Measurements from ENCODE around the gene RAP1GAP2.
"Not testable (repeated sequence)": the region's sequence is repeated elsewhere in the genome, so short reads cannot be mapped to it uniquely, and the experiment has no call there.

Gene RAP1GAP2

DNA sequence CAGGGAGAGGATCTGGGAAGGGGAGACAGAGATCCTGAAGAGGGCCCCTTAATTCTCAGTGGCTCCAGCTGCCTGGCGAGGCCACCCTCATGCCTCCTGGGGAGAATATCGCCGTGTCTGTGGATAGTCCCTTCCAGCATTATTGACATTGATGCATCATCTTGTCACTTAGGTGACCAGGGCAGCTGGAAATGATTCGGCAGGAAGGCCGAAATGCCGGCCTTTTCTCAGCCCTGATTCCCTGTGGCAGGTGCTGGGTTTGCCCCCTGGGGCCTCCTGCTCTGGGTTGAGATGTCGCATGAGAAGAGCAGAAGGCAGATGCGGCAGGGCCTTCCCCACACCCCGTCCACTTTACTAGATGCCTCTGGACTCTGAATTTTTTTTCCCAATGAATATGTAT, 89.5 kb downstream of the RAP1GAP2 start:
- no peak for DNase-seq (ENCODE audit: low read depth)

DNA sequence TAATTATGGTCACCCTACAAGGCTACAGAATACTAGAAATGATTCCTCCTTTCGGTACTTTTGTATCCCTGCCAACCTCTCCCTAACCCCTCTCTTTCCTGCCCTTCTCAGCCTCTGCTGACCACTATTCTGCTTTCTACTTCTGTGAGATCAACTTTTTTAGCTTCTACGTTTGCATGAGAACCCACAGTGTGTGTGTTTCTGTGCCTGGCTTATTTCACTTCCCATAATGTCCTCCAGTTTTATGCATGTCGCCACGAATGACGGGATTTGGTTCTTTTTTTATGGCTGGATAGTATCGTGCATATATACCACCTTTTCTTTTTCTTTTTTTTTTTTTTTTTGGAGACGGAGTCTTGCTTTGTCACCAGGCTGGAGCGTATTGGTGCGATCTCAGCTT, 92.1 kb downstream of the RAP1GAP2 start:
- no peak for DNase-seq (ENCODE audit: low read depth)

DNA sequence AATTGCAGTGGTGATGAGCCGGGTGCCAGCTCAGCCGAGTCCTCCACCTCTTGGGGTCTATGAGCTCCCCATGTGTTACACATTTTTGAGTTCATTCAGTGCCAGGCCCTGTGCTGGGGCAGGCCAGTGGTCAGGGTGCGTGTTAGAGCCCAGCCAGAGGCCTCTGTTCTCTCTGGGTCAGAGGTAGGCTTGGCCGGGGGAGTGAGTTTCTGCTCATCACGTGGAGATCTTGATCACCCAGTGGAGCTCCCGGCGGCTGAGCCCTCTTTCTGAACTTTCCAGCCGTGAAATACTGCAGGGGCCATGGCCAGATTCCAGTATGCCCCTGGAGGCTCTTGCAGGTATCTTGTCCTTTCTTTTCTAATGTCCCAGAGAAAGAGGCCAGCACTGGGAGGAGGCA, 93.0 kb downstream of the RAP1GAP2 start:
- DNase-seq (ENCODE audit: low read depth): no peak

DNA sequence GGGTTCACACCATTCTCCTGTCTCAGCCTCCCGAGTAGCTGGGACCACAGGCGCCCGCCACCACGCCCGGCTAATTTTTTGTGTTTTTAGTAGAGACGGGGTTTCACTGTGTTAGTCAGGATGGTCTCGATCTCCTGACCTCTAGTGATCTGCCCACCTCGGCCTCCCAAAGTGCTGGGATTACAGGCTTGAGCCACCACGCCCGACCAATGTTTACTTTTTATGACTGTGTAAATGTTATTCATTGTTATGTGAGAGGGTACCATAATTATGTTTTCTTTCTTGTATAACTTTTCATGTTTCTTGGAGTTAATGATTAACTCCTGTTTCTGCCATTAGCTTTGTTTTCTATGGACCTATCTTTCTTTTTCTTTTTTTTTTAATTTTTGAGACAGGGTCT, 94.5 kb downstream of the RAP1GAP2 start:
- DNase-seq (ENCODE audit: low read depth): not testable (repeated sequence)

DNA sequence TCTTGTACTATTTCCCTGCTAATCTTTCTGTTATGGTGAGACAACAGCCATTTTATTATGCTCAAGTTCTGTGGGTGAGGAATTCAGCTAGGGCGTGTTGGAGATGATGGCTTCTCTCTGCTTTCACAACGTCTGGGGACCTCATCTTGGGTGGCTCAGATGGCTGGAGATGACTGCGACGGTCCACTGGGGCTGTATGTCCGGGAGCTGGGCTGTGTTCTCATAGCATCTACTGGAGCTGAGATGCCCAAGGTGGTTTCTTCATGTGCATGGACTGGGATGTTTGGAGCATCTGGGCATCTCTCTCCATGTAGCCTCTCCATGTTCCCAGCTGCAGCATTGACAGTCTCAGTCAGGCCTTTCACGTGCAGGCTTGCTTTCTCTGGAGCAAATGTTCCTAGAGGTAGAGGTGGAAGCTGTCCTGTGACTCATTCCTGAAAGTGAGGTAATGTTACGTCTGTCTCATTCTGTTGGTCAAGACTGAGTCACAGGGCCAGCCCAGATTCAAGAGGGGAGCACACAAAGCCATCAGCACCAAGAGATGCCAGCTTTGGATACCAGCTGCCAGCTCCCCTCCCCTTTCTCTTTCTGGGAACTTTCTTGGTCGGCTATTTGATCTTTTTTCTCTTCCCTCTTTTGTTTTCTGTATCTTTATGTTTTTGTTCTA, 96.2 kb downstream of the RAP1GAP2 start:
- DNase-seq (ENCODE audit: low read depth): no peak

DNA sequence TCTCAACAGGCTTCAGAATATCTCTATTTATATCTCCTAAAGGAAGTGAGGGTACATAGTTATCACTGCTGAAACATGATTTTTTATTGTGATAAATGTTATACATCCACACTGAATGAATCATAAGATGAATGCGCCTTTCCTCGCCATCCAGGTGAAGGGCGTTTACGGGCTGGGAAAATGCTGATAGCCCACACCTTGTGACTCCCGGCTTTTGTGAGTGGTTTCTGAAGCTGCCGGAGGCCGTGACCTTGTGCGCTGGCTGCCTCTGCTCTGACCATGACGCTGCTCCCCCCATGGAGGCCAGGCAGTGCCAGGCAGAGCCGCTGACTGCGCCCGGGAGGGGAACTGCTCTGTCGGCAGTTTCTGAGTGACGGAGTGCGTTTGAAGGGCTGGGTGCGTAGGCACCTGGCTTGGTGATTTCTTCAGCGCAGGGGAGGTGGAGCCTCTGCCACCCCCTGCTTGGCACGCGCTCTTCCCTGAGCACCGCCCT, 97.2 kb downstream of the RAP1GAP2 start:
- DNase-seq (ENCODE audit: low read depth): no peak

DNA sequence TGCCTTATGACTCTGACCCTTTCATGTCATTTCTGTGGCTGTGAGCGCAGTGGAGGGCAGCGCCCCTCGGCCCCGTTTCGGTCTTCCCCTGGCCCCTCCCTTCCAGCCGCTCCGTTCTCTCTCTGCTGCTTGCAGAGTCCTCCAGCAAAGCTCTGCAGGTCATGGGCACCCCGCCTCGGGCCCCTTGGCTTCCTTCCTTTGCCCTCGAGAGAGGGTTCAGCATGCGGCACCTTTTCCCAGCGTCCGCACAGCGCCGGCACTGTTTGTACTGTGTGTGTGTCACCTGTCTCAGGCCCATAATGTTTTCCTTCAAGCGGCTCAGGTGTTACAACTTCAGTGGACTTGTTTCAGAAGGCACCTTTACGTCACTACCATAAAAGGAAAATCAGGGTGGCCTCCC, 98.5 kb downstream of the RAP1GAP2 start:
- DNase-seq (ENCODE audit: low read depth): no peak

DNA sequence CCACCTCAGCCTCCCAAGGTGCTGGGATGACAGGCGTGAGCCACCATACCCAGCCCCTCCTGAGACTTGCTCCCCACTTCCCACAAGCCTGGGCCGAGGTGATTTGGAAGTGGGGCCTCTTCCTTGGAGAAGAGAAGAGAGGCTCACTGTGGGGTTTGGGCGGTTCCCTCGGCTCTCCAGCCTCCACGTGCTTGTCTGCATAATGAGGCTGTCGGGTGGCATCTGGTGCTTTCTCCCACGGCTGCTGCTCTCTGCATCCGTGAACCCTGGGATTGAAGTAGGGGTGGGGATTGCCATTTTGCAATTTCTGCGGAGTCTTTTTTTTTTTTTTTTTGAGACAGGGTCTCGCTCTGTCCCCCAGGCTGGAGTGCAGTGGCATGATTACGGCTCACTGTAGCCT, 101.4 kb downstream of the RAP1GAP2 start:
- DNase-seq (ENCODE audit: low read depth): no peak

DNA sequence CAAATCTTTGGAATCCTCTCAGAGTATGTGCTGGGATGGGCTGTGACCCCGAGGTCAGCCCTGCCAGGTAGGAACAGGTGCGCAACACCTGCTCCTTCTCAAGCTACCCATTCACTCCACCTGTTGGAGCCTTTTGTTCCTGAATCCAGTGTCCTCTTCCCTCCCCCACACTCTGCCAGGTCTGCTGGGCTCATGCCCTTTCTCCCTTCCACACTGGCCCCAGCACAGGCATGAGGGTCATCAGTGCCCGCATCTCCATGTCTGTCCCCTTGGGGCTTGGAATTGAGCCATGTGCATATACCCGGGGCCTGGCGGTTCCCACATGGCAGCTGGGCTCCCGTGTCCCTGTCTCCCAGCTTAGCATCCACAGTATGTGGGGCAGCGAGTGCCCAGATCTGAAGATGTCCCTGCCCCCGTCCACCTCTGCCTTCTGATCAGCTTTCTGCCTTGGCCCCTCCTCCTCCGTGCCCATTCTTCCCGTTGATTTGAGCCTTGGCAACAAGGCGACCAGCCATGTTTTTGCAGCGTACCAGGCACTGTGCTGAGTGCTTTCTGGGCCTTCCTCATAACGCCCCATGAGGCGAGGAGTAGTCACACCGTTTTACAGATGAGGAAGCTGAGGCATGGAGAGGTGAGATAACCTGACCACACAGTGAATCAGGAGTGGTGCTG, 102.2 kb downstream of the RAP1GAP2 start:
- no peak for DNase-seq (ENCODE audit: low read depth)

DNA sequence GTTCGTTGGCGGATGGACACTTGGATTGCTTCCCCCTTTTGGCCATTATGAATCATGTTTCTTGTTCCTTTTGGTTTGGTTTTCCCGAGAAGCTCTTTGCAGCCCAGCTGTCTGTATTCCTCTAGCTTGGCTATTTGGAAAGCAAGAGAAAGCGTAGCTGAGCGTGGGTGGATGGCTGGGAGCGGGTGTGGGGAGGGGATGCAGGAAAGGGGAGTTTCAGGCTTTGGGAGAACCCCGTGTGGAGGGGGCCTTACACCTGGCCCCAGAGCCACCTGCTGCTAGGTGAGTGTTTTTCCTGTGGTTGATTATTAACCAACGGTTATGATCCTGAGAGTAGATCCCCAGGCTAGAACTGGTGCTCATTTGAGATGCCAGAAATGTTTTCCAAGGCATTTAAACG, 103.7 kb downstream of the RAP1GAP2 start:
- DNase-seq (ENCODE audit: low read depth): no peak

DNA sequence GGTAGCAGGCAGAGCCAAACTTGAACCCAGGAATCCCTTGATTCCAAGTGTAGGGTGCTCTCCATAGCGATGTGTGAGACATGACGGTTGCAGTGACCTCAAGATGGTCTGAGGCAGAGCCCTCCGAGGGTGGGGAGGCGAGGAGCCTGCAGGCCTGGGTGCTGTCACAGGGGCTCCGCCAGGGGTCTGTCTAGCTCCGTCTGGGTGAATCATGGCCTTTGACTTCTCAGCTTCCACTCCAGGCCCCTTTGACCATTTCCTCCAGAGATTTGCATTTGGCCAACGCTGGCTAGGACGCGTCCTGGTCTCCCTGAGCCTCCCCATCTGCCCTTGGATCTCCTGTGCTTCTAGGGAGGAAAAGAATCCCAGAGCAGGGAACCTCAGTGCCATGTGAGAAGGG, 104.6 kb downstream of the RAP1GAP2 start:
- DNase-seq (ENCODE audit: low read depth): no peak

DNA sequence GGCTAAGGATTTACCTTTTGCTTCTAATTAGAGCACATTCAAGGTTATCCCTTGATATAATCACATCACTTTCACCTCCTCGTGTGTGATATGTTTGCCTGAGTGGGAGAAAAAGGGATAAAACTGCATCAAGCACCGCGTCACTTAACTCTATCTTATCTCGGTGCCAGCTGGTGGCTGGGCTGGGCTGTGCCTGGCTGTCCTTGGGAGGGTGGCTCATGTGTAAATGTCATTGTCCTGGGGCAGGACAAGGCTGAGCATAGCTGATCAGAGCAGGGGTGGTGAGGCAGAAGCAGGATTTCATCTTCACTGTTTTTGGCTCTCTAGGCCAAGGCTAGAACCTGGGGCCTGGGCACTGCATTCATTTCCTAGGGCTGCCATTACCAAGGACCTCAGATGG, 105.3 kb downstream of the RAP1GAP2 start:
- no peak for DNase-seq (ENCODE audit: low read depth)

DNA sequence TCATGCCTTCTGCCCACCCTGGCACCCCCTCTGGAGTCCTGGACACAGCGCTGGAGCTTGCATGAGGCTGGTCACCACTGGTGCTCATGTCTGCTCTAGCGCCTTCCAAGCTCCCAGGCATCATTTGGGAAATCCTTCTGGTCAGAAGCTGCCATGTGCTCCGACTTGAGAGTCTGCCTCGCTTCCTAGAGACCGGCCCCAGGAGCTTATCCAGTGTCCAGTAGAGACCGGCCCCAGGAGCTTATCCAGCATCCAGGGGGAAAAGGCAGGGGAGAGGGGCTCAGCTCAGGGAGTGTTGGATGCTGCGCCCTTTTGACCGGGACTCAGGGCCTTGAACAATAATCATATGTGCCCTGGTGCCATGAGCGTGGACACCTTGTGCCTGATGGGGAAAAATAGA, 106.3 kb downstream of the RAP1GAP2 start:
- no peak for DNase-seq (ENCODE audit: low read depth)

DNA sequence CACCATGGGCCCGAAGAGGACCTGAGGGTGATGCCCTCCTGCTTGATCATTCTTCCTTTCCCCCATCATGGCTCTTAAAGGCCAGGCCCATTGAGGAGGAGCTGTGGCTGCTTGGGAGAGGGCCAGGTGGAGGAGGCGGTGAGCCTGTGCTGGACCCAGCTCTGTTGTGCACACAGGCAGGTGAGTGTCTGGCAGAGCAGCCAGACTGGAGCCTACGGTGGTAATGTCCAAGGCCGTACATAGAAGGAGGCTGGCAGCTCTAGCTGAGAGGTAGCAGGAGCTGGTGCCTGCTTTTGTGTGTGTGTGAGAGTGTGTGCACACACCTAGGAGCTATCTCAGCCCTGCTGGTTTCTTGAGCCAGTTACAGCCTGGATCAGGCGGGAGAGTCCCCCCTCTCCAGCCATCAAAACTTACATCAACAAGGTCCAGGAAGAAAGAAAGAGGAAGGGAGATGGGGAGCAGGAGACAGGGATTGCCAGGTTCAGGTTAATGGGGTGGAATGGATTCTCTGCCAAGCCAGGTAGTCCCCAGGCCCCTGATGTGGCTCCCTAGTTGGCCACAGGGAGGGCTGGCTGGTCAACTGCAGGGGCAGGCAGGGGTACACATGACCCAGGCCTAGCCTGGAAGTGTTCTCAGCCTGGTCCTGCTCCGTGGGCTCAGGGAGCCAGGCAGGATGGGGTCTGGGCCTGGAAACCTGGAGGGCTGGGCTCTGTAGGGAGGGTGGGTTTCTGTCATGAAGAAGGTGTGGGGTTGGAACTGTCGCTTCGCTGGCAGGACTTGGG, 107.1 kb downstream of the RAP1GAP2 start:
- DNase-seq (ENCODE audit: low read depth): no peak

DNA sequence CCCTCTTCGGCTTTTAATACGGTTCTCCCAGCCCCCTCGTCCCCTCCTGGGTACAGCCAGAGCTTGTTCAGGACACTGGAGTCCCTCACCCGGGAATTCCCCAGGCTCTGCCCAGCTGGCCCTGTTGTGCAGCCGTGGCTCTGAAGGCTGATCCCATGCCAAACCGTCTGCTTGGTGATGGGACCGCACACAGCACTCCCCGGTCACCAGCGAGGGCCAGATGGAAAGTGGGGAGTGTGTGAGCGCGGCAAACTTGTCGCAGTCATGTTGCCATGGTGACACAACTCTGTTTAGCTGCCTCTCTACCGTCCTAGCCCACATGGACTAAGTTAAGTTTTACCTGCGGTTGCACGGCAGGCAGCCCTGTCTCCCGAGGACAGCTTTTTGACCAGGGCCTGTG, 107.9 kb downstream of the RAP1GAP2 start:
- no peak for DNase-seq (ENCODE audit: low read depth)

DNA sequence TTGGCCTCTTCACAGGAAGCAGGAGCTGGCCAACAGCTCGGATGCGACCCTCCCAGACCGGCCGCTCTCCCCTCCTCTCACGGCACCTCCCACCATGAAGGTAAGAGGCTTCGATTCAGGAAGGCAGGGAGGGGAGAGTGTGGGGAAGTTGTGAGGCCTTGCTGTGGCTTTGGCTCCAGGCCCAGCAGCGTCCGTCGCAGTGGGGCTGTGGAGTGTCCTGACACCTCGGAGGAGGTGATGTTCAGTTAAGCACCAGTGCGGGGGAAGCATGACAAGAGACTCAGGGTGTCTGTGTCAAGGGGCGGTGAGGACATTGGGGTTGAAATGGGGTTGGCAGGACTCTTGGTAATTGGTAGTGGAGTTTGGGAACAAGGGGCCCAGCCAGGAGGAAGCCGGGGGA, 109.0 kb downstream of the RAP1GAP2 start:
- no peak for DNase-seq (ENCODE audit: low read depth)

DNA sequence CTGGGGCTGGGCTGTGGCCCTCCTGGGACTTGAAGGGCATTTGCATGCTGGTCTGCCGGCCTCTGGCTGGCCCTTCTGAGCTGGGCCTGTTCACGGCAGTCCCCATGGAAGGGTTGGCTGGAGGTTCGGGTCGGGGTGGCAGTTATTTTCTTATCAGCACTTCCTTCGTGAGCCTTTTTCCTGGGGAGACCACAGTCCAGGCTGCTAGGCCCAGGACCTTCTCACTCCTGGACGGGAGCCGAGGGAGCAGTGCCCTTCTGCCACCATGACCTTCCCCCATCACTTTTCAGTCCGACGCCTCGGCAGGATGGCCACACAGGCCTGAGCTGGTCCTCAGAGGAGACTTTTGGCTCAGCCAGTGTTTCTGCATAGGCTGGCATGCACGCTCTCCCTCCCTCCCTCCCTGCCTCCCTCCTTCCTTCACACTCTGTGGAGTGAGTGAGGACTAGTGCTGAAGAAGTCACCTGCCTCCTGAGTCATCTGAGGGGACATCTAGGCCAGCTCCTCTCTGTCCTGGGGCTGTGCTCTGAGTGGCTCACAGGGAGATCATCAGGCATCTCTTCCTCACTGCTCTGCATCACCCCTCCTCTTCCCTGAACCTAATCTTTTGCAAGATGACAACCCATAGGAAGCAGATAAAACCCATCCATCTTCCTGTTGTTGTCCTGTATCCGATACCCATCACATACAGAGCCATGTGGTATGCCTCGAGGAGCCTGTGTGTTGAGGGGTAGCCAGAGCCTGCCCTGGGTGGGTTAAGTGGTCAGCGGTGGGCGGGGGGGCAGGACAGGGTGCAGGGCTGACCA, 109.7 kb downstream of the RAP1GAP2 start:
- no peak for DNase-seq (ENCODE audit: low read depth)

DNA sequence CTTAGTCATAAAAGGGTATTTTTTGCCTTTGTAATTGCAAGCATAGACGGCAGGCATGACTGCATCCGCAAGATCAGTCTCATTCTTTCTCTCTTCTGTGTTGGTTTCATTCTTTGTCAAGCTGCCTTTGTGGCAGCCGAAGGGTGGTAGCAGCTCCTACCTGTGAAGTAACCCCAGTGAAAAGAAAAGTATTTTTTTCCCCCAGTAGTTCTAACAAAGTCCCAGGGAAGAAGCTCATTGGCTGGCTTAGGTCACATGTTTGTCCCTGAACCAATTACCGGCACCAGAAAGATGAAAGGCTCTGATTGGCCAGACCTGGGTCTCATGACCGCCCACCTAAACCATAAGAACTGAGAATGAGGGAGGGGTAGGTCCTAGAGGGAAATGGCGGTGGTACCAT, 110.7 kb downstream of the RAP1GAP2 start:
- DNase-seq (ENCODE audit: low read depth): no peak

DNA sequence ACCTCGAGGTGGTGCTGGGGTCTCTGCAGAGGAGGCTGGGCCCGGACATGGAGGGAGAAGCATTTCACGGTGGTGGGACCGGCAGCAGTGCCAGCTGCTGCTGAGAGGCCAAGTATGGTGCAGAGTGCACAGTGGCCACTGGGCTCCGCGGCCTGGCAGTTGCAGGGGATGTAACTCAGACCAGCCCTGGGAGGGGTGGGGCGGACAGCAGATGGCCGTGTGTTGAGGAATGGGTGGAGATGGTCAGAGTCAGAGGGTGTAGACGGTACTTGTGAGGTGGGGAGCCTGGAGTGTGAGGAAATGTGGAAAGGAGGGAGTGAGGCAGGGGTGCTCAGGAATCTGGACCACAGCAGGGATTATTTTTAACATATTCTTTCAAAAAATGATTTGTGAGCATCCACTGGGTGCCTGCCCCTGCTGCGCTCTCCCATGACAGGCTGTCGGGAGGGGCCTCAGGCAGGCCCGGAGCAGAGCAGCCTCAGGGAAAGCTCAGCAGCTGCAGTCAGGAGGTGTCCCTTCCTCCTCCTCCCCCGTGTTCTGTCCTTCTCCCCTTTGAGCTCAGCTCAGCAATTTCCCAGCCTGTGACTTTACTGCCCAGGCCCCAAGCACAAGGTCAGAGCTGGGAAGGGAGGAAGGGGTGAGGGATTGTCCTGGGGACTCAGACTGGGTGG, 113.1 kb downstream of the RAP1GAP2 start:
- DNase-seq (ENCODE audit: low read depth): no peak

DNA sequence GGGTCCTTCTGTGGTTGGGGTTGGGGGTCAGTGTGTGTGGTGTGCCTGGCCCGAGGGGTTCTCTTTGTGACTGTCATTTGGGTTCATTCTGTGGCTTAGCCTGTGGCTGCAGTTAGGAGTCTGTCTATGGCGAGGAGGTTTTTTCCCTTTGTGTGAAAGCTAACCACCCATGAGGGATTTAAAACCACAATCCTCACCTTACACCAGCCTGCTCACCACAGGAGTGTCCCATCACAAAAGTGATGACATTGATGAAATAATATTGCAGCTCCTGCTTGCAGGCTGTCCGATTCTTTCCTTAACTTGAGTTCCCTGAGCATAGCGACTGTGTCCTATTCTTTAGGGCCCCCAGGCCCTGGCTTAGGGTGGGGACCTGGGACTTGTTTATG, 113.6 kb downstream of the RAP1GAP2 start:
- no peak for DNase-seq (ENCODE audit: low read depth)

DNA sequence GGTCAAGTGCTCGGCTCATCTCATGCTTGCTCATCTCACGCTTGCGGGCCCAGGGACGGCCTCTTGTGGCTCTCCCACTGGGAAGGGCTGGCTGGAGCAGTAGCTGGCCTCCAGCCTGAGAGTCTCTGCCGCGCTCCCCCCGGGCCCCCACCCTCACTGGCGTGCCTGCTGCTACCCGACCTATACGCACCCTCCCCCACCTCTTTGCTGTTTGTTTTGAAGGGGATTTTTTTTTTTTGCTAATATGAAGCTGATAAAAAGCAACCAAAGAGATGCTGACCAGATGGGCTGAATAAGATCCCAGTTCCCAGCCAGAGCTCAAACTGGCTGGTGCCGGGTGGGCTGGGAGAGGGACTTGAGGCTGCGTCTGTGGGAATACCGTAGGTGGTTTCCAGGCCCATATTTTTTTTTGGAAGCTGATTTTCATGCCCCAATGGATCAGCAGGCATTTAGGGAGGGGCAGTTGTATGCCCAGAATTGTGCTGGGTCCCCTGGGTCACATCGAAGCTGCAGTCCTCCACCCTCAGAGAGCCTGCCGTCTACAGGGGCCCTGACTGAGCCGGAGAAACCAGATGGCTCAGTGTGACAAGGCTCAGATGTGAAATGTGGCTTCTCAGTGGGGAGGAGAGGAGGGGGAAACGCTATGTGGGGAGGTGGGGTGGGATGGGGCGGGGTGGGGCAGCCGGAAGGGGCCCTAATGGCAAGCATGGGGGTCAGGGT, 115.0 kb downstream of the RAP1GAP2 start:
- DNase-seq (ENCODE audit: low read depth): no peak

Measured in stimulated activated CD4-positive, alpha-beta T cell treated with anti-CD3 and anti-CD28 coated beads, Interleukin-2, amount 100 ng/mL, for 4 hours (primary cell).